Mesothelial cell of epicardium (in vitro differentiated cells): Measurements from ENCODE around the gene TK1. TPM values are rescaled to one million over a fixed set of nuclear protein-coding genes. Genes with fewer than 3 reads are reported as not detected.

Experiments used
- DNase-seq, 2 experiments: peaks; one replicate each; pipeline ENCODE4 v3.0.0; 2021; ENCODE audit warnings: low spot score in 2 of 2; ENCODE audit not compliant: unreplicated experiment in 2 of 2
- H3K27ac Mint-ChIP-seq: 2 replicates; pipeline ENCODE4 v1.8.0; 2021; ENCODE audit warnings: mixed read lengths
- H3K27me3 Mint-ChIP-seq: 2 replicates; pipeline ENCODE4 v1.8.0; 2021; ENCODE audit warnings: low read depth, mixed read lengths
- H3K36me3 Mint-ChIP-seq: 2 replicates; pipeline ENCODE4 v1.8.0; 2021; ENCODE audit warnings: mixed read lengths
- H3K4me1 Mint-ChIP-seq: 2 replicates; pipeline ENCODE4 v1.8.0; 2021; ENCODE audit warnings: mixed read lengths
- H3K4me3 Mint-ChIP-seq: 2 replicates; pipeline ENCODE4 v1.8.0; 2021; ENCODE audit warnings: mild to moderate bottlenecking, moderate library complexity, mixed read lengths
- H3K9me3 Mint-ChIP-seq: 2 replicates; pipeline ENCODE4 v1.8.0; 2021; ENCODE audit warnings: mixed read lengths
- total RNA-seq: library from RNA; stranded (reverse); gene quantifications from 3 replicates; pipeline ENCODE4 v1.2.1, GENCODE V29; 2021
- TF ChIP-seq, protein P1 (sequence below): fragments of 200-600 bp; sonication (generic); IDR thresholded peaks from one replicate; pipeline ENCODE4 v1.5.0; 2021; ENCODE audit warnings: antibody characterized with exemption; ENCODE audit not compliant: unreplicated experiment

The TK1 gene
- total RNA-seq, 1 donor from 2014 or later, result 23.3 TPM

DNA sequence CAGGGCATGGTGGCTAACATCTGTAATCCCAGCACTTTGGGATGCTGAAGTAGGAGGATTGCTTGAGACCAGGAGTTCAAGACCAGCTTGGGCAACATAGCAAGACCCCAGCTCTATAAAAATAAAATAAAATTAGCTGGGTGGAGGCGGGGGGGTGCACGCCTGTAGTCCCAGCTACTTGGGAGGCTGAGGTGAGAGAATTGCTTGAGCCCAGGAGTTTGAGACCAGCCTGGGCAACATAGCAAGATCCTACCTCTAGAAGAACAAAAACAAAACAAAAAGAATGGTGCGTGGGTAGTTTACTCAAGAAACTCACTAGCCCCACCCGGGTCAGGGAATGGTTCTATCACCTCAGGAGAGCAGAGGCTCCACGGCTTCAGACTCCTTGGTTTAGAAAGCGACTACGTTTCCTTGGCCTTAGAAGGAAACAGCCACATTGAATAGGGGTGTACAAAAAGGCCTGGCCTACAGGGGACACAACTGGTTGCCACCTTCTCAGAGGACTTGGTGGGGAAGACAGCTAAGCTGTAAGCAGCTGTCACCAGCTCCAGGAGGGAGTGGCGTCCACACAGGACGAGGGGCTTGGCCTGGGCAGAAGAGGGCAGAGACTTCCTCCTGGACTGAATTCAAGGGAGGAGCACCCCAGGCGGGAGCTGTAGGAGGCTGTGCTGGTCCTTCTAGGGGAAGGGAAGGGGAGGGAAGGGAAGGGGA is 716 bp downstream of the TK1 start:
- Mint-ChIP-seq H3K9me3 (peaks cover 3% of the 10 kb centered on the region), H3K4me3 (peak overlapping the region; percentile 81), H3K4me1 (peaks cover 20% of the 10 kb centered on the region), H3K27me3 (no peaks in the 10 kb centered on the region), H3K36me3 (peaks cover 20% of the 10 kb centered on the region), H3K27ac (peak overlapping the region; percentile 39)
- TF ChIP-seq, protein P1, sequence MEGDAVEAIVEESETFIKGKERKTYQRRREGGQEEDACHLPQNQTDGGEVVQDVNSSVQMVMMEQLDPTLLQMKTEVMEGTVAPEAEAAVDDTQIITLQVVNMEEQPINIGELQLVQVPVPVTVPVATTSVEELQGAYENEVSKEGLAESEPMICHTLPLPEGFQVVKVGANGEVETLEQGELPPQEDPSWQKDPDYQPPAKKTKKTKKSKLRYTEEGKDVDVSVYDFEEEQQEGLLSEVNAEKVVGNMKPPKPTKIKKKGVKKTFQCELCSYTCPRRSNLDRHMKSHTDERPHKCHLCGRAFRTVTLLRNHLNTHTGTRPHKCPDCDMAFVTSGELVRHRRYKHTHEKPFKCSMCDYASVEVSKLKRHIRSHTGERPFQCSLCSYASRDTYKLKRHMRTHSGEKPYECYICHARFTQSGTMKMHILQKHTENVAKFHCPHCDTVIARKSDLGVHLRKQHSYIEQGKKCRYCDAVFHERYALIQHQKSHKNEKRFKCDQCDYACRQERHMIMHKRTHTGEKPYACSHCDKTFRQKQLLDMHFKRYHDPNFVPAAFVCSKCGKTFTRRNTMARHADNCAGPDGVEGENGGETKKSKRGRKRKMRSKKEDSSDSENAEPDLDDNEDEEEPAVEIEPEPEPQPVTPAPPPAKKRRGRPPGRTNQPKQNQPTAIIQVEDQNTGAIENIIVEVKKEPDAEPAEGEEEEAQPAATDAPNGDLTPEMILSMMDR, result no peak
- no peak for DNase-seq

DNA sequence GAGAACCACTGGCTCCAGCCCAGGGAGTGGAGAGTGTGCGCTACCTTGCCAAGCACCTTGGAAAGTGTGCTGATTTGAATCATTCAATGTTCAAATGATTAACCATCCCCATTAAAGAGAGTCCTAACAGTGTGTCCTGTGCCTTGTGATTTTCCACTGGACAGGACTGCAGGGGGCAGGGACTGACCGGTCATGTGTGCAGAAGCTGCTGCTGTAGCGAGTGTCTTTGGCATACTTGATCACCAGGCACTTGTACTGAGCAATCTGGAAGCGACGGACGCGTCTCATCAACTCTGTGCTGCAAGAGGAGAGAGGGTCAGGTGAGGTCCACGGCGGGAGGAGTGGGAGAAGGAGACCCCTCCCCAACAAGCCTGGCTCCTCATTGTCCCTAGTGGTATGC is 2.0 kb downstream of the TK1 start:
- no peaks in the 10 kb centered on the region for H3K27me3 Mint-ChIP-seq
- peaks cover 14% of the 10 kb centered on the region for H3K36me3 Mint-ChIP-seq
- no peak overlapping the region for H3K27ac Mint-ChIP-seq
- no peak for DNase-seq
- peak overlapping the region; percentile 81 for H3K4me3 Mint-ChIP-seq
- TF ChIP-seq, protein P1, result no peak
- H3K9me3 Mint-ChIP-seq, result no peaks in the 10 kb centered on the region
- peaks cover 20% of the 10 kb centered on the region for H3K4me1 Mint-ChIP-seq

DNA sequence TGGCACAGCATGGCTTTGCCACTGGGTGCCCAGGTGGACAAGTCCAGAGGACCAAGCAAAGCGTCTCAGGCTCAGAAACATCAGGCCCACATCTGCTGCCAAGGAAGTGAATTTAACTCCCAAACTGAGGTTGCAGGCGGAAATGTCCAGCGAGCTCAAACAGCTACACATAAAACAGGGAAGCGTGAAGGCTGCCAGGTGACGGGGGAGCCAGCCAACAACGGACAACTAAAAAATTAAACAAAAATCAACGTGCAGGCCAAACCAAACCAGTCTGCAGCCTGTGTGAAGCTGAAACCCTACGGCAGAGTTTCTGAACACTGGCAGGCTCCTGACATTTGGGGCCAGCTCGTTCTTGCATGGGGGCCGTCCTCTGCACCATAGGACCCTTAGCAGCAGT is 2.5 kb downstream of the TK1 start:
- DNase-seq, result no peak
- peaks cover 20% of the 10 kb centered on the region for H3K4me1 Mint-ChIP-seq
- TF ChIP-seq, protein P1, result no peak
- H3K27me3 Mint-ChIP-seq, result no peaks in the 10 kb centered on the region
- H3K36me3 Mint-ChIP-seq, result peaks cover 15% of the 10 kb centered on the region
- H3K4me3 Mint-ChIP-seq, result no peak overlapping the region
- no peak overlapping the region for H3K27ac Mint-ChIP-seq
- no peaks in the 10 kb centered on the region for H3K9me3 Mint-ChIP-seq

DNA sequence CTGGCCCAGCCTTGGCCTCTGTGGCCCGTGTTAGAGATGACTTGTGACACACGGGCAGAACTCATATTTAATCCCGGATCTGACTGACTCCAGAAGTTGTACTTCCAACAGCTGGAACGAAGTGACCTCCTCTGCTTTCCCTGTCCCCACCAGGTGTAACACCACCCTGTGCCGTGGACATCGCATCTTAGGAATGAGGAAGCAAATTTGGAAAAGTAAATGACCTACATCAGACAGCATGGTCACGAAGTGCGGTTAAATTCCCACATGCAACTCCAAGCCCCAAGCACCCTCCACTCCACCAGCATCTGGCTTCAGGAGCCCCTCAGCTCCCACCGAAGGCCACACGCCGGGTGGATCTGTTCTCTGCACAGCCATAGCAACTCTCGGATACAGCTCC is 2.9 kb downstream of the TK1 start:
- no peak overlapping the region for H3K27ac Mint-ChIP-seq
- H3K36me3 Mint-ChIP-seq, result peaks cover 19% of the 10 kb centered on the region
- H3K4me1 Mint-ChIP-seq, result peaks cover 20% of the 10 kb centered on the region
- TF ChIP-seq, protein P1, result no peak
- no peaks in the 10 kb centered on the region for H3K27me3 Mint-ChIP-seq
- no peak overlapping the region for H3K4me3 Mint-ChIP-seq
- no peaks in the 10 kb centered on the region for H3K9me3 Mint-ChIP-seq
- DNase-seq, result no peak

DNA sequence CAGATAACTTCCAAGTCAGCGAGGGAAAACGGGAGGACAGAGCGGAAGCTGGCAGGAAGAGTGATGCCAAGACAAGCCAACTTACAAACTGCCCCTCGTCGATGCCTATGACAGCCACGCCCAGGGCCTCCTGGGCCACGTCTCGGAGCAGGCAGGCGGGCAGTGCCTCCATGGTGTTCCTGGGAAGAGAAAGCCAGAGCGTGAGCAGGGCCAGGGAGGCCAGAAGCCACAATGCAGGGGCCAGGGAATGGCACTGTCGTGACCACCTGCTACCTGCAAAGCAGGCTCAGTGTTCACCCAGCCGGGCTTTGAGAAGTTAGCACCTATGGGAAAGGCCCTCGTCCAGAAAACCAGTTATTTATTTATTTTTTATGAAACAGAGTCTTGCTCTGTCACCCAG is 4.3 kb downstream of the TK1 start:
- no peaks in the 10 kb centered on the region for H3K9me3 Mint-ChIP-seq
- no peak overlapping the region for H3K4me3 Mint-ChIP-seq

More for the DNA sequence above, 4.3 kb downstream of the TK1 start:
- peaks cover 22% of the 10 kb centered on the region for H3K36me3 Mint-ChIP-seq
- H3K27me3 Mint-ChIP-seq, result no peaks in the 10 kb centered on the region
- no peak for DNase-seq
- no peak overlapping the region for H3K27ac Mint-ChIP-seq
- H3K4me1 Mint-ChIP-seq, result peaks cover 17% of the 10 kb centered on the region
- TF ChIP-seq, protein P1, result no peak
